NCI-H1694 treated with DMSO at 0.1 percent for 48 hours (cell line): ENCODE results near the gene LYSMD3.
"Not testable (repeated sequence)": the region's sequence is repeated elsewhere in the genome, so short reads cannot be mapped to it uniquely, and the experiment has no call there.

ENCODE experiments used
- DNase-seq: peaks from one replicate; lab custom pipeline; 2025; lab: John Stamatoyannopoulos, UW

Gene LYSMD3

DNA sequence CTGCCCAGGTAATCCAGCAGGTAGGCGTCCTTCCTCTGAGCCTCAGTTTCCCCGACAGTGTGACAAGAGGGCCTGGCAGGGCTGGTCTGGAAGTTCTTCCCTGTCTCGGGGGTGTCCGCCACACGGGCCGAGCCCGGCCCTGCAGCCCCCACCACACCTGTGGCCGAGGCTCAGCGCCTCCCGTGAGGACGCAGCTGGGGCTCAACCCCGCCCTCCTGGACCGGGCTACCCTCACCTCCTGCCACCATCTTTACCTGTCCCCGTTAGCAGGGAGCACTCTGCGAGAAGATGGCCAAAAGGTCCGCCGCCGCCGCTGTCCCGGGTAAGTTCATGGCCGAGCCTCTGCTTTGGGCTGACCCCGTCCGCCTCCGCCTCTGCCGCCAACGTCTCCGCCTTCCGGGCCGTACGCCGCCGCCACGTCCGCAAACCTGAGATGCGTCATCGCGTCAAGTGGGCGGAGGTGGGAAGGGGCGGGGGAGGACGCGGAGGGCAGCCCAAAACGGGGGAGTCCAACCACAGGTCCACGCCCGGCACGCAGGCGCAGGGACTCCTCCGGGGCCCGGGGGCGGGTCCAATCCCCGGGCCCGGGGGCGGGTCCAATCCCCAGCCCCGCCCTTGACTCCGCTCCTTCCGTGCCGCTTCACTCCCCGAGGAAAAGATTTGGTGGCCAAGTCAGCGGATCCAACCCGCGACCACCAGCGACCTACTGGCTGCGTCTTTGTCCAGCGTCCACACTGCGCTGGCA, at the start of gene LYSMD3:
Gene LYSMD3, minus strand, starts transcription at position 391 of the 745 bp plus-strand sequence. CDS start 4,295 bp downstream, outside the sequence.
- peak; percentile 73 for DNase-seq

DNA sequence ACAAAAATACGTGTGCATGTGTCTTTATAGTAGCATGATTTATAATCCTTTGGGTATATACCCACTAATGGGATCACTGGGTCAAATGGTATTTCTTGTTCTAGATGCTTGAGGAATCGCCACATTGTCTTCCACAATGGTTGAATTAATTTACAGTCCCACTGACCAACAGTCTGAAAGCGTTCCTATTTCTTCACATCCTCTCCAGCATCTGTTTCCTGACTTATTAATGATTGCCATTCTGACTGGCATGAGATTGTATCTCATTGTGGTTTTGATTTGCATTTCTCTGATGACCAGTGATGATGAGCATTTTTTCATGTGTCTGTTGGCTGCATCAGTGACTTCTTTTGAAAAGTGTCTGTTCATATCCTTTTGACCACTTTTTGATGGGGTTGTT, 47.2 kb upstream of the LYSMD3 start:
- DNase-seq, result not testable (repeated sequence)

DNA sequence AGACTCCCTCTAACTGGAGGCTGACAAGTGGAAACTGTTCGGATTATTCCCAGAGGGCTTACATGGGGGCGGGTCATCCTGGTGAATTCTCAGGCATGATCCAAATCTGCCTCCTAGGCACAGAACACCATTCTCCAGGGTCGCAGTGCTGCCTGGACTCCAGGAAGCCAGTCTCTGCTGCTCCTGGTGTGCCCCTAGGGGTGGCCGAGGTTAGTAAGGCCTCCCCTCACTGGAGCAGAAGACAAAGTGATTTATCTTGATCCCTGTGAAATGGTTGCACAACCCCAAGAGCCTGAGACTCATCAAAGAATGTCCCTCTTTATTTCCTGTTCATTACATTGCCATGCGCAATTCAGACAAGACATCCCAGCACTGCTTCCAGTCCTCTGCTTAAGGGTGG, 46.3 kb upstream of the LYSMD3 start:
- no peak for DNase-seq

DNA sequence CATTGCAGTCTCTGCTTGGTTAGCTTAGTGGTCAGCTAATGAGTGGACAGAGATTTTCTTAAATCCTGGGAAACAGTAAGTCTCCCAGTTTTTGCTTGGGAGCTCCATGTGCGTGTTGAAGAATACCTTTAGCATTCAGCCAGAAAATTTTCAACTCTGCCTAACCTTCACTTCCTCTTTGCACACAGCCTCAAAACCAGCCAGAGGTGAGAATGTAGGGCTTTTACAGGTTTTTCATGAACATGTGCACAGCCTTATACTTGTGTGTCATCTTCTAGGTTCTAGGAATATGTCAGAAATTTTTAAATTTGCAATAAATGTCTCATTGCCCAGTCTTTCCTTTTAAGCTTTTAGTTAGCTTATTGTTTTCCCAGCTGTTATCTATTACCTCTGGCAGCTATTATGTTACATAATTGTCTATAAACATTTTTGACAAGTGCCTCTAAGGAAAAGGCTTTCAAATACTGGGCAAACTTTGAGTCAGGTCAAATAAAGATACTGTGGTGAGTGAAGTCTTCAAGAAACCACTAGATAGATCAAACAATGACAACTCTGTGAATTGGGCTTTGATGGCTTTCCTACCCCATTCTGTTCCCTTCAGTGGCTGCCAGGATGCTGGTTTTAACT, 41.9 kb upstream of the LYSMD3 start:
- DNase-seq, result no peak

DNA sequence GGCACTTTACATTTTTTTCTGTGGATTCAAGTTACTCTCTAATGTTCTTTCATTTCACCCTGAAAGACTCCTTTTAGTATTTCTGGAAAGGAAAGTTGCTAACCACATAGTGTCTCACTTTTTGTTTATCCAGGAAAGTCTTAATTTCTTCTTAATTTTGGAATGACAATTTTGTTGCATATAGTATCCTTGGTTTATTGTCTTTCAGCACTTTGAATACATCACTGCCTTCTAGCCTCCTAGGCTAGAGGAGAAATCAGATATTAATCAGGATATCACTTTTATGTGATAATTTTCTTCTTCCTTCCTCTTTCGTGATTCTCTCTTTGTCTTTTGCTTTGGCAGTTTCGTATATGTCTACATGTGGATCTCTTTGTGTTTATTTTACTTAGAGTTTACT, 40.6 kb upstream of the LYSMD3 start:
- DNase-seq, result no peak

DNA sequence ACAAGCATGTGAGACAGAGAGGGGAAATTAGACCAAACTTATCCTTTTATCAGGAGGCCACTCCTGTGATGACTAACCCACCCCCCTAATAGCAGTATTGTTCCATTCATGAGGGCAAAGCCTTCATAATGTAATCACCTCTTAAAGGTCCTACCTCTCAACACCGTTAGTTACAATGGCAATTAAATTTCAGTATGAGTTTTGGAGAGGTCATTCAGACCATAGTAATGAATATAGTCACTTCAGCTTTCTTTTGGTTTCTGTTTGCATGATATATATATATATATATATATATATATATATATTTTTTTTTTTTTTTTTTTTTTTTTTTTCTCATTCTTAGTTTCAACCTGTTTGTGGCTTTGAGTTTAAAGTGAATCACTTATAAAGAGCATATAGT, 39.7 kb upstream of the LYSMD3 start:
- no peak for DNase-seq

DNA sequence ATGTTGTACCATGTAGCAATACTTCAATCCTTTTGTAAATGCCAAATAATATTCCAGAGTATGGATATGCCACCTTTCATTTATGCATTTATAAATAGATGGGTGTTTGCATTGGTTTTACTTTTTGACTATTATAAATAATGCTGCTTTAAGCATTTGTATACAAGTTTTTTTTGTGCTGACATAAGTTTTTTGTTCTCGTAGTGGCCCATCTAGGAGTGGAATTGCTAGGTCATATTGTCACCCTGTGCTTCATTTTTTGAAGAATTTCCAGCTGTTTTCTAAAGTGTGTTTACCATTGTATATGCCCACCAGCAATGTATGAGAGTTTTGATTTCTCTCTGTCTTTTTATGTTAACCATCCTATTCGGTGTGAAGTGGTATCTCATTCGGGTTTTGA, 36.1 kb upstream of the LYSMD3 start:
- no peak for DNase-seq

DNA sequence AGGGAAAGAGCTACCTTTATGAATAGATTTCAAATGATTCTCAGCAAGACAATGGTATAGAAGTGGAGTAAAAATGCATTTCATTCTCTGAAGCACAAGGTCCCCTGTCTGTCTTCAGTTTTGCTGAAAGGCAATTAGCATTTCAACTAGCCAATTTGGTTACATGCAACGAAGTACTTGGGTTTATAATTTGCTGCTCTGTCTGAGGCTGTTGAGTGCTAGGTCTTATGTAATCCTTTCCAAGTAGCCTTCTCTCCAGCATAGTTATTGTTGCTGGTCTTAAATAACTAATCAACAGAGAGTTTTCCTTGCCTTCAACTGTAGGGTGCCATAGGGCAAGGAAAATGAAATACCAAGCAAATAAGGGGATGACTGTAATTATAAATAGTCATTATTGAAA, 33.7 kb upstream of the LYSMD3 start:
- peak; percentile 58 for DNase-seq

DNA sequence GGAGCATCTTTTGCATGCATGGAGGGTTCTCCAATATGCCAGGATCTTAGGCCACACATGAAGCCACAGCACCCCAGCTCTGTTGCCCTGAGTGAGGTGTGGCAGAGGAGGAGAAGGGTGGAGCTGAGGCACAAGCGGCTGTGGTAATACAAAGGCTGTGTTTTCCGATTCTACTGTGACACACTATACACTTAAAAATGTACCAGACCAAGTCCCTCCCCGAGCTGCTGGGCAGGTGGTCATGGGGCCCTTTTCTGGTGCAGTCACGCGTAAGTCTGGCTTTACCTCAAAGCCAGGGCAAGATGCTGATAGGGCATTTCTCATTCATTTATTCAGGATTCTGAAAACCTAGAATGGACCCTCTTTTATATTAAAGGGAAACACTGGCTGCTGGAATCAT, 33.0 kb upstream of the LYSMD3 start:
- DNase-seq, result no peak

DNA sequence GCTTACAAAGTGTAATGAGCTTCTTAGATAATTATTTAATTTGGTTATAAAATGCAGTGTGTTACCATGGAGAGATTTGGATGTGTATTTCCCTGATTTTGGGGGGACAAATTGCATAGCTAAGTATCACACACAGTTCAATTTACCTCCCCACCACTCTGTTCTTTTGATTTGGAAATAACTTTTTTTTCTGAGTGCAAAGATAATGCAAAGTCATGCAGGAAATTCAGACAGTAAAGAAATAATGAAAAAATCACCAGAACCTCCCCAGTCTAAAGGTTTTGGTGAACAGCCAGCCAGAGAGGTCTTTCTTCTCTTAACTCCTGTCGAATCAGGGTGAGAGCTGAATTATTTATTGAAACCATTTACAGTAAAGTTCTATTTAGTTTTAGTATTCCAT, 32.4 kb upstream of the LYSMD3 start:
- no peak for DNase-seq

DNA sequence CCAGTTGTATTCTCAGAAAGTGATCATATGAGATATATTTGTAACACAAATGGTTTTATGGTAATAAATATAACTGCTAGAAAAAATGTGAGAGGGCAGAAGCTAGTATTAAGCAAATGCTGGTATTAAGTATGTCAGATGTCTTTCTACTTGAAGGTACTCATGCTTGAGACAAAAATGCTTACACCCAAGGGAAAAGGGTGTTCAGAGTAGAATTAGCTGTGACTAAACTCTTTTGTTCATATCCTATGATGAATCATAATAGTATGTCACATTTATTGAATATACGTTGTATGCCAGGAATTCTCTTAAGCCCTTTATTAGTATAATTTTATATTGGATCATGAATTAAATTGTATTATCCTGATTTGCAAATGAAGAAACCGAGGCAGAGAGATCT, 31.4 kb upstream of the LYSMD3 start:
- no peak for DNase-seq

DNA sequence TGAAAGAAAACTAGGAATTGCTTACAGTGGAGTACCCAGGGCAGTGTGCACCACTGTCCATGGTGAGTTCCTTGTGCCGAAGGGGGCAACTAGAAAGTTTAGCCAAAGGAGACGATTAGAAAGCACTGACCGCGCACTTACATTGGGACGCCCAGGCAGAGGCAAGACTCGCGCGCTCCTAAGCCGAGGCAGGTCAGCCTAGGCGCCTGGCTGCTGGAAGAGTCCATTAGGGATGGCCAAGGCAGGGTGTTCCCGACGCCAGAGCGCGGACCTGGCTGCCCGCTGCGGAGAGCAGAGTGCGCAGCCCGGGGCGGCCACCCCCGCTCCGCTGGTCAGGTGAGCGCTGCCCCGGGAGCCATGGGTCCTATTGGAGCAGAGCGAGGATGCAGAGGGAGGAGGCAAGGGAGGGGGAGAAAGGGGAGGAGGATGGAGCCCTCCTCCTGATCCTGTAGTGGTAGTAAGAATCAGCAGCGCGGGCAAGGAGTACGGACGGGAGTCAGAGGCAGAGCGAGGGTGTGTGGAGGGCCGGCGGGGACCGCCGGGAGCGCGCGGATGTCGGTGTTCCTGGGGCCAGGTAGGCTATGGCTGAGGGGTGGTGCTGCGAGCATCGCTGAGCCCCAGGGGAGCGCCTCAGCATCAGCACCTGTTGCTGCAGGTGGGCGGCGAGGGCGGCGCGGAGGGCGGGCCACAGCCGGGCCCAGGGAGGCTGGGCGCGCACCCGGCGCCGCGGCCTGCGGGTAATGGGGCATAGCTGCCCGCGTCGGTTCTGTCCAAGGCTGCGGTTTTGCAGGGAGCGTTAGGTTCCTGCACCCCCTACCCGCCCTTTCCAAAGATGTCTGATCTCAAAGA, 29.2 kb upstream of the LYSMD3 start, which contains the start of gene ADGRV1:
Gene ADGRV1, plus strand, starts transcription at position 454 of the 849 bp plus-strand sequence. Its CDS starts 99 bp downstream, at position 553.
- no peak for DNase-seq

DNA sequence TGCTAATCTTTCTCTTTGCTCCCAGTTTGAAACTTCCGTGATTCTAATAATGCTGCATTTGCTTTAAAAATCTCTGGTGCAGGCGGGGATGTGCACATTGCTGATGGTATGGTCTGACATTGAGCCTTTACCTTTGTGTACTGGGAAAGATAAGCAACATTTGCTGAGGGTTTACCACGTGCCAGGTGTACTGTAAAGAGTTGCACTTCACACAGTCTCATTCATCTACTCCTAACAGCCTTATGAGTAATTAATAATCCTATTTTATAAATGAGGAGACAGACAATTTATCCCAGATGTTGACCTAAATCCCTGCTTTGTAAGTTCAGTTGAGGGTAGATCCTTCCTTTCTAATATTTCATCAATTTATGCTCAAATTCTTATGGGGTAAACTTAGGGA, 28.5 kb upstream of the LYSMD3 start:
- no peak for DNase-seq

DNA sequence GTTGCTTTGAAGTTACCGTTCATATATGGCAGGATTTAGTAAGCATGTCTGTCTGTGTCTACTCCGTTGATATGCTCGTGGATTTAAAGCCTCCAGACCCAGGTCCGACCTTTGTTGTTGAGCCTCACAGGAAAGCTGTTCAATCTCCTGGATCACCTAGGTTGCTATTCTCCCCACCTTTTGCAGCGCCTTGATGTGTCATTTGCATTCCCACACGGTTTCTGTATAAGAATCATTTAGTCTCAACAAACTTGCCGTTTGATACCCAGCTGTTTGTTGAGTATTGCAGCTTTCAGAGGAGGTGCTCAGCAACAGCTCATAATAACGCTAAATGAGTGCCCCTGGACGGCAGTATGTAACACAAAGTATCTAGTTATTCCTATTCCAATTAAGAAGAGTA, 28.0 kb upstream of the LYSMD3 start:
- no peak for DNase-seq

DNA sequence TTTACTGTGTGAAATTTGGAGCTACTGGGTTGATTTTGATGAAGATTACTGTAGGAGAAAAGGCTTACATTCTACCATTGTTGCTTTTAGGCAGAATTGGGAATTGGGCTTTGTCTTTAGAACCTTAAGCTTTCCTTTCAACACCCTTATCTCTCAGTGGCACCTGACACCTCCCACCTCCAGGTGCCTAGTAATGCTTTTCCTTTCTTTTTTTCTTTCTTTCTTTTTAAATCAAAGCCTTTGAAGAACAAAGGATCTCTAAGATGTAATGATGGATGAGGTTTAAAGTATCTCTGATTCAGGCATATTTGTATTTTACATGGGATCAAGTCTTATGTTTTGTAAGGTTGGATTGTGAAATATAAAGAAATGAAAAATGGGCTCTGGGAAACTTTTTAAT, 26.3 kb upstream of the LYSMD3 start:
- DNase-seq, result no peak

DNA sequence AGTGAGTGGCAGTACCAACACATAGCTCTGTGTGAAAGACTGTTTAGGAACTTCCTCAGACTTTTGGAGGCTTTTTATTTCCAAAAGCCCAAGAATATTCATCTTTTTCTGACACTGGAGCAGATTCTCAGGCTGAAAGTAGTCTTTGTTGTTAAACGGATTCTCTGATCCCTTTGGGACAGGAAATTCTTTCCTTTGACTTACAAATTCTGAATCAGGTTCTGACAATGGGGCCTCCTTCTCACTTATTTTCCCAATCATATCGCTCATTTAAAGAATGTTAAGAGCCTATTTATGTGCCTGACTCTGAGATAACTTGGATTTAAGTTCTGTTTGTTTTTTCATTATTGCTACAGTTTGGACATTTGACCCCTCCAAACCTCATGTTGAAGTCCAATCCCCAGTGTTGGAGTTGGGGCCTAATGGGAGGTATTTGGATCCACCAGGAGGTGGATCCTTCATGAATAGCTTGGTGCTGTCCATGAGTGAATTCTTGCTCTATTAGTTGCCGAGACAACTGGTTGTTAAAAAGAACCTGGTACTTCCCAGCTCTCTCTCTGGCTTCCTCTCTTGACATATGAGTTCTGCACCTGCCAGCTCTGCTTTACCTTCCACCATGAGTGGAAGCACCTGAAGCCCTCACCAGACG, 25.1 kb upstream of the LYSMD3 start:
- no peak for DNase-seq

DNA sequence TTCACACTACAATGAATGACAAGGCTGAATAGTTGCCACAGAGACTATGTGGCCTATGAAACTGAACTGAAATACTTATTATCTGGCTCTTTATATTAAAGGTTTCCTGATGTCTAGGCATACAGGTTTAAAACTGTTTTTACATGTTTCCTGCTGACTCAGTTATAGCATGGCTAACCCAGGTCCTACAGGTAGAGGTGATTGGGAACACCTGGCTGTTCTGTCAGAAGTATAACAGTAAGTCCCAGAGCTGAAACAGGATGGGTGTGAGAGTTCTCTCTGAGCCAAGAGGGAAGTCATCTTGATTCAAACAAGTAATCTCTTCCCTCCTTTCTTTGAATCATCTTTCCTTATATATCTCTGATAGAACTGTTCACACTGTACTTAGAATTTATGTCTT, 24.3 kb upstream of the LYSMD3 start:
- no peak for DNase-seq

DNA sequence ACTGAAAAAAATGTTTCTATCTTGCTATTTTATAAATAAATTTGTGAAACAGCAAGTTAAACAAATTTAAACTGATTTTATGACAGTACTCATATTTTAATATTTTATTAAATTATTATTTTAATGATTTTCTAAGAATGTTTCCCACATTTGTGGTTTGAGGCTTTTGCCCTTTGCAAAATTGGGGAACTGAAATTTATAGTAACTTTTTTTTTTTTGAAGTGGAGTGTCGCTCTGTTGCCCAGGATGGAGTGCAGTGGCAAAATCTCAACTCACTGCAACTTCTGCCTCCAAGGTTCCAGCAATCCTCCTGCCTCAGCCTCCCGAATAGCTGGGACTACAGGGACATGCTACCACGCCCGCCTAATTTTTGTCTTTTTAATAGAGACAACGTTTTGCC, 22.0 kb upstream of the LYSMD3 start:
- no peak for DNase-seq

DNA sequence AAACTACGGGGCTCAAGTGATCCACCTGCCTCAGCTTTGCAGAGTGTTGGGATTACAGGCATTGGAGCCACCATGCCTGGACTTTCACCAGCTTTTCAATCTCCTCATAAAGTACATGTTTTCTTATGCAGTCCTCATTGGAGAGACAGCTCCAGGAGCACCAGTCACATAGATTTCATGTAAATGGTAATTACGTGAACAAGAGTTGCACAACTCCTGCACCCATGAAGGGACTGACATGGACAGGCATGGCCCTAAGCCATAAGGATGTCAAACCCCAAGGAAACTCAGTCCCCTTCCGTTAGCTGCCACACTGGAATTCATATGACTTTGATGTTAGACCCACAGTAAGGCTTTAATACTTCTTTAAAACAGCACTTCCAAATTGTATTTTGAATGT, 21.6 kb upstream of the LYSMD3 start:
- no peak for DNase-seq

DNA sequence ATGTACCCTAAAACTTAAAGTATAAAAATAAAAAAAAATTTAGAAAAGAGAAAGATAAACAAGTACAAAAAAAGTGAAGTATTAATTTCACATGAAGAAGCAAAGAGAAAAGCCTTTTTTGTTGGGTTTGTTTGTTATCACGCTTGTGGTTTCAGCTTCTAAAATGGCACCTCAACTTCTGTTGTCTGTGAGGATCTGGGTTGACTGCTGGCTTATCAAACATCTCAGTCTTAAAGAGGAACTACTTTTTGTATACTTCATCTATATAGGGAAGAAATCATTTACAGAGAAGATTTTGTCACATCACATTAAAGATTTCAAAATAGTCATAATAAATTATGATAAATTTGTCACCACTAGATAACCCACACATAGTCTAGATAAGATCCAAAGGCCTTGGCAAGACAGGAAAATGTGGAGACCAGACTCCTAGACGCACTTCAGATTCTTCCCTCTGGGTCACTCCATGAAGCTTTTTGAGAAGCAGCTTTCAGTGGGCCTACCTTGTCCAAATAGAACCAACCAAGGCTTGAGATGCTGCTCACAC, 20.4 kb upstream of the LYSMD3 start:
- no peak for DNase-seq

DNA sequence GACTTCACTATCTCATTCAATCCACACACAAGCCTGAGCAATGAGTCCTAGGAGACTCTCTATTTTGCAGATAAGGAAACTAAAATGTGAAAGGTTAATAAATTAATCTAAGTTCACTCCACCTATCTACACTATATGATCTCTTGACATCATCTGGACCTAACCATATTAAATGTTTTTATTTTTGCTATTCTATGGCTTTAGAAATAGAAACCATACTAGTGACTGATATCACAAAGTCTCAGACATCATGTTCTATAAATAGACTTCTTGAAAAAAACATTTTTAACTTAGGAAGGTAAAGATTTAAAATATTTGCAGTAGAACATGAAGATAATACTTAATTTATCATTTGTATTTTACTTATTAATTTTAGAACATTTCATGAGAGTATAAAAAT, 19.8 kb upstream of the LYSMD3 start:
- no peak for DNase-seq

DNA sequence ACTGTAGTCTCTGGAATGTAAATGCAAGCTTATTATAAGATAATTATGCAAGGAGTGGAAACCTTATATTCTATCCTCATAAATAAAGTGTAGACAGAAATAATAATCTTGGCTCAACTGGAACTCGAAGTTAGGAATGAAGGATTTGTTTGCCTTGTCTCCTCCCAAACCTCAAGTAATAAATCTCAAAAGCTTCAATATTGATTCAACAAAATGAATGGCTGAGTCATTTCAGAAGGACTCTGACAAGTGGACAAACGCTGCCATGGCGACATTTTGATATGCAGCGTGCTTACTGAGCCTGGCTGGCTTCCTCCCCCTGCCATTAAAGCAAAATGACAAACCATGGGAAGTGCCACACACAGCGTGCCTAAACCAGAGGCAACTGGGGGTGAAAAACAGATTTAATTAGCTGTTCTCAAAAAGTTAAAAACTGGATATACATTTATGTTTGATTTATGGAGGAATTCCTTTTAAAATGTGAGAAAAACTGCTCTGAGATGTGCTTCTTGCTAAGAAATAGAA, 18.7 kb upstream of the LYSMD3 start:
- no peak for DNase-seq
